ENCODE results near the gene SLIT1.

The SLIT1 gene

DNA sequence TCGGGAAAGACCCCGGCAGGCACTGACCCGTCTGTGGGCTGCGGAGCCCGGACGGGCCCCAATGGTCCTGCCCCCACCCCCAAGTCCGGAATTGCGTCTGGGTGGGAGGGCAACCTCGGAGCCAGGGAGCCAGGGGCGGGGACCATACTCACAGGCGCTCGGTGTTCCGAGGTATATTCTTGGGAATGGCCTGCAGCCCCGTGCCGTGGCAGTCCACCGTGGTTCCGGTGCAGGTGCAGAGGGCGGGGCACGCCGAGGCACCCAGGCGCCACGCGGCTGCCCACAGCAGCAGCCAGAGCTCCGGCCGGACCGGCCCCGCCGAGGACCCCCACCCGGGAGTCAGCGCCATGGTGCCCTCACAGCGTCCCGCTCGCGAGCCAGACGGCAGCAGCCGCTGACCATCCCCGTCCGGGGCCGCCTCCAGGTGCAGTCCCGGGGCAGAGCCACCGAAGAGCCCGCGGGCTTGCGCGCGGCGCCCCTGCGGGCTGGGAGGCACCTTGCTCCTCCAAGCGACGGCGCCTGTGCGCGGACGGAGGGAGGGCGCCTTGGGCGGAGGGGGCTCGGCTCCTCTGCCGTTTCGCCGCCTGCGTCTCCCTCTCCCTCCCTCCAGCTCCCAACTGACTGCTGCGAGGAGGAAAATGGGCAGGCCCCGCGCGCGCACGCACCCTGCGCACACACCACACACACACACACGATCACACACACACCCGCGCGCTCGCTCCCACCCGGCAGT lies at the start of gene SLIT1:
Gene SLIT1, minus strand, starts transcription at position 634 of the 733 bp plus-strand sequence. Its CDS starts 285 bp downstream, at position 349.
- DNase-seq: no peak

GRCh38 chr10:97235353-97235752 lies 49.6 kb upstream of the SLIT1 start:
- no peak for DNase-seq

DNA sequence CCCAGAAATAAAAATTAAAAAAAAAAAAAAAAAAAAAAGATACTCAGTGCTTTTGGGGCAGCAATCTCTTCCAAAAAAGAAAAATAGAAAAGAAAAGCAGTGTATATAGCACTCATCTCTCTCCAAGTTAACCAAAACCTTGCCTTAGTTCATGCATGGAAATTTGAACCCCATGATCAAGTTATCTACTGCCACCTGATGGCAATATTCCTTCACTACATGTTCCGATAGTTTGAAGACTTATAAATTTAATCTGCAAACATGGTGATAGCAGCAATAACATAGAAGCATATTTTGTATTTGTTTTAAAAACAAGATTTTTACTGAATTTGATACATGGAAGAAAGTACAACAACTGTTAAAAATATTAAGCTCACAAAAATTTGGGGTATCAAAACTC lies 48.6 kb upstream of the SLIT1 start:
- DNase-seq: no peak

DNA sequence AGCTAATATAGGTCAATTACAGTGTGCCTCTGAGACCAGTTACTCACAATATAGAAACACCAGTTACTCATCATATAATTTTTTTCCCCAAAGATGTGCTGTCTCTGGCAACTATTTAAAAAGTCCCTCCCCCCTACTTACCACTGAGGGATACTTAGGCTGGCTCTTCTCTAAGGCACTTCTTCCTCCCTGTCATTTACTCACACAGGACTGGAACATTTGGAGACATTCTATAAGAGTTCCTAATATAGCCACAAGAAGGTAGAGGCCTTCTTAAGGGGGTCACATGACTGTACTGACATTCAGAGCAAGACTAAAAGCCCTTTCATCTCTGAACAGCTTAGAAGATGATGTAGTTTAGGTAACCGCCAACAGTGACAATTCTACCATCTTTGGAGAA lies 44.4 kb upstream of the SLIT1 start:
- no peak for DNase-seq

DNA sequence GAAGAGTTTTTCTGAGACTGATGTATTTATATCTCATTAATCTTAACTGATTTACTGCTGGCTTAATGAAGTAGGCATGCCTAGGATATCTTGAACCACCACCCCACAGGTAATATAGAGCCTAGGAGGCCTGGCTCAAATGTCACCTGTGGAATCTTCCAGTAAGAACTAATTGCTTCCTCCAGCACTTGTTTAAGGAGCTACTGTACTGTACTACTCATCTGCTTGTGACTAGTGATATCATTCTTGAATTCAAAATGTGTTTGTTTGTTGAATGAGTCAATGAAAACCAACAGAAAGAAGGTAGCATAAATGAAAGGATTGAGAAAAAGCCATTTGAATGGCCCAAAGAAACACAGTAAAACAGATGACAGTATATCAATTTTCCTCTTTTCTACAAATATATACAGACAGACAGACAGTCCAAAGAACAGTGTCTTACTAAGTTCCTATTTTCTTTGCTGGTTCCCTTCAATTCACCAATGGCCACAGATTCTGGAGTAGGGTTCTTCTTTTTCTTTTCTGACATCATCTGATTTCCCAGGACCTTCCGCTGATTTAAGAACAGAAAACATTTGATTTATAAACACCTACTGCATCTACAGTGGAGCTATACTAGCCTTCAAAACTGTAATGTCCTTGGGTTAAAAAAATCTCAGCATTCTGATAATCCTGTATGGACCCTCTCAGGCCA lies 43.7 kb upstream of the SLIT1 start:
- no peak for DNase-seq

GRCh38 chr10:97228775-97229157 lies 43.0 kb upstream of the SLIT1 start:
- no peak for DNase-seq

GRCh38 chr10:97228130-97228774 lies 42.5 kb upstream of the SLIT1 start:
- peak in 1 of 14 donors; percentile 22 for DNase-seq

GRCh38 chr10:97226398-97226797 lies 40.6 kb upstream of the SLIT1 start:
- no peak for DNase-seq

GRCh38 chr10:97224483-97225435 lies 39.0 kb upstream of the SLIT1 start:
- DNase-seq: no peak

DNA sequence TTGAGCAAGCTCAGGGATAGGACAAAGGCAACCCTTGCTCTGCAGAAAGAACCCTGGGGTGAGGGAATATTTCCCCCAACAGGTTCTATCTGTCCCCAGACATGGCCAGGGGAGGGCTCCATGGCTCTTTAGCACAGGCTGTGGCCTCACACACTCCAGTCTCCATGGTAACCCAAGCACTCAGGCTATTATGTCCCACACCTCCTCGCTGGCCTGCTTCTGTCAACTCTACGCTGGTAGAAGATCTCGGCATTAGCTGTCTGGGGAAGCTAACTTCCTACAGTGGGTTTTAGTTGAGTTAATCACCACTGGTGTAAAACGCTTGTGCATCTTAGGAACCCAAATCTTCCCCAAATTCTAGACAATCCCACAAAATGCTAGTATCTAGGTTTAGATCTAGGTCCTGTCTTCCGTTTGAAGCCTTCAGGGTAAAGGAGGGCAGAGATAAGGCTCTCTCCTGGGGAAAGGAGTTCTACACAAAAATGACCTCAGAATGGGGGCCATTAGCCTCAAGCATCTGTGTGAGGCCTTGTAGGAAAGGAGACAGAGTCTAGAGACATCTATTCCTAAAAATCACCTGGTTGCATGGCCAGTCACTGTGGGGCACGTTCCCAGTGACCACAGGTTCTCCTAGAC lies 36.7 kb upstream of the SLIT1 start:
- DNase-seq: peak in 1 of 14 donors; percentile 10

DNA sequence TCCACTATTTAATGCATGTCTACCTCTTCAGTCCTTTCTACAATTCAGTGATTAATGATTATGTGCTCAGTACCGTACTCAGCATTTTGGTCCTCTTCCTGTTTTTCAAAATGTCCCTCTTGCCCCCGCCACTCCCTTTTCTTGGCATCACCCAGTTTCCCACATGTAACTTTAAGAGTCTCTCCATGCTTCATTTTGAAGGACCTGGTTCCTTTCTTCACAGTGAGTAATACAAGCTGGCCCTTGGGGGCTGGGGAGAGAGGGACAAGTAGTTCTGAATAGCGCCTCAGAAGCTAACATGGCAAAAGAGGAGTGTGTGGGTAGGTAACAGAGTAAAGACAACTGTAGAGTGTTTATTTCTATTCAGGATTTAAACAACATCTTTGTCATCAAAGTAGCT lies 34.6 kb upstream of the SLIT1 start:
- no peak for DNase-seq

DNA sequence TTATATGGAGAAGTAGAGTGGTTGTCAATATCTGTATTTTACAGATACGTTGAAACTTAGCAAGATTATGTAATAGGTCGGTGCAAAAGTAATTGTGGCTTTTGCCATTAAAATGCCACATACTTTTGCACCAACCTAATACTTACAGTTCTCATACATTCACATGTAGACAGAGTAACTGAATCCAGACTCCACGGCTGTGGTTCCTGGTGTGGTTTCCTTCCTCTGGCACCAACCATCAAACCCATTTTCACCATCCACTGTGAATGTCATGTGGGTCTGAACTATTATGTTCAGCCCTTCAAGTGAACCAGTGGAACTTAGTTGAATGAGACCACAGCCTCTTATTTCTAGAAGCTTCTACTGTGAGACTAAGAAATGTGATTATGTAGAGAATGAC lies 31.5 kb upstream of the SLIT1 start:
- DNase-seq: no peak

DNA sequence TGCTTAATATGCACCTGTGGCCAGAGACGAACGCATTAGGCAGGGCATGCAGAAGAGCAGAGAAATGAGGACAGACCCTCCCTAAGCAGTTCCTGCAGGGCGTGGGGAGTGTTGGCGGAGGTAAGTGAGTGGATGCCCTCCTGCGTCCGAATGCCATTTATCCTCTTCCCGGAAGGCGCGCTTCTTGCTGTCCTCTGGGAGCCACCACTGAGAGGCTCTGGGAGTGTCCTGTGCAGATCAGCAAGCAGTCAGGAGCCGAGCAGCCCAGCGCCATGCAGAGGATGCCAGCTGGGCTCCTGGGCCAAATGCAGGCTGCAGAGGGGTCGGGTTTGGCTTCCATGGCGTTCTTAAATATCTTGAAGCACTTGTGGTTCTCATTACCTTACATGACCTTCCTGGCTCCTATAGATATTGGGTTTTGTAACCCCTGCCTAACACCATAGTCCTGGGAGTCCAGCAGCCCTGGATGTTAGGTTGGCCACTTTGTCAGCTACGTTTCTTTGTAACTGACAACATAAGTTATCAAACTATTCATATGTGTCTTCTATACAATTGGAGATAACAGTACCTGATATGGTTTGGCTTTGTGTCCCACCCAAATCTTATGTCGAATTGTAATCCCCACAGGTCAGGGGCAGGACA lies 30.0 kb upstream of the SLIT1 start:
- DNase-seq: no peak

DNA sequence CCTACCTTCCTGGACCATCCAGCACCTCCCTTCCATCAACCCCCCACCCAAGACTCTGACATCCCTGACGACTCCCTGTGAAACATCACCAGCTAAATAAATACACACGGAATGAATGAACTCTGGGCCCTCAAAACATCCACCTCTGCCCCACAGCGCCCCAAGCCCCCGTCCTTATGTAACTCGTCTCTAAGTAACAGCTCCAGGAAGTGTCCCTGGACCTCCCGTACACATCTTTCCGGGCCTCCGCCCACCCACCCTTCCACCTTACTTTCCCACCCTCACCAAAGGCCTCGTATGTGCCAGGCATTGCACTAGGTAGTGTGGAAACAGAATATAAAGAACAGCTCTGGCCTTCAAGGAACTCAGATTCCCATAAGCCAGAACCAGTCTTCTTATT lies 27.7 kb upstream of the SLIT1 start:
- no peak for DNase-seq

DNA sequence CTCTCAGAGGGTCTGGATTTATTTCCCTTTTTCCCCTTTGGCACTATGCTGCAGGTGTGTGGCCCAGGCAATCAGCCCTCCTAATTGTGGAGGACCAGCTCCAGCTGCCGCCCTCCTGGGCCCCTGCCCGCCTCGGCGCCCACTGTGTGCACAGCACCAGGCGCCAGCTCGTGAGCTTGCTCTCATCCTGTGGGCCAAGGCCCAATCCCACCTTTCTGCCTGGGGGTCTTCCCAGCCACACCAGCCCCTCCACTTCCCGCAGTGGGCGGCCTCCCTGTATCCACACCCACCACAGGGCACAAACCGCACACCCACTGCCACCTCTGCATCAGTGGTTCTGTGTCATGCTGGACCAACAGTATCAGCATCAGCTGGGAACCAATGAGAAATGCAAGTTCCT lies 25.5 kb upstream of the SLIT1 start:
- DNase-seq: no peak

- peak in 11 of 14 donors; percentile 12 to 61 (median 32) for DNase-seq
Observed at GRCh38 chr10:97210543-97210960, 24.8 kb upstream of the SLIT1 start.

DNA sequence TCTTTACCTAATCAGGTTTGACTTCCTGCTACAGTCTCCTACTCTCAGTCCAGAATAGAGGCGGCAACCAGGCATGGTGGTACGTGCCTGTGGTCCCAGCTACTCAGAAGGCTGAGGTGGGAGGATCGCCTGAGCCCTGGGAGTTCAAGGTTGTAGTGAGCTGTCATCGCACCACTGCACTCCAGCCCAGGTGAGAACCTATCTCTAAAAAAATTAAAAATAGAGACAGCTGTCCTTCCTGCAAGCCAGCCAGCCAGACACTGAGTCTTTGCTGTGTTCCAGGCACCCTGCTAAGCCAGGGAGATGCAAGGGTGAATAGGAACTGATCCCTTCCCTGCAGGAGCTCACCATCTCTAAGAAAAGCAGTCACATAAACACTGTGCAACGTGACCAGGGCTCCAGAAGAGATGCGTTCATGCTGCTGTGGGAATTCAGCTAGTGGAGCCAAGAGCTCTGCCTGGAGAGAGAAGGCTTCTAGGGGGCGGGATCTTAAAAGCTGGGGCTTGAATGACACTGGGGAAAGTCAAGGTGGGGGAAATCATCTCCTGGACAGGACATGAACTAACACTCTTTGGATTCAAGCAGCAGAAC lies 22.1 kb upstream of the SLIT1 start:
- DNase-seq: no peak

DNA sequence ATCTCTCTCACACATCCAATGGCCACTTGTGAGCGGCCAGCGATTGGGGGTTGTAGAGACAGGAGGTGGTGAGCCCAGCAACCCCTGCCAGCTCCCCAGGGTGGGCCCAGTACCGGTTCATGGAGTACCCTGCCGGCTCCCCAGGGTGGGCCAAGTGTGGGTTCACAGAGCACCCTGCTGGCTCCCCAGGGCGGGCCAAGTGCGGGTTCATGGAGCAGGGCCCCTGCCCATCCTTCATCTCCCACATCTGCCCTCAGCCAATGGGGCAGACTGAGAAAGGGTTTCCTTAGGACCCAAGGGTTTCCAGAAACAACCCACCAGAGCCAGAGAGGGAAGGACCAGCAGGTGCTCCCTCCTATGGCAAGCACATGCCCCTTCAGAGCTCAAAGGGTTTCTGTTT lies 21.4 kb upstream of the SLIT1 start:
- no peak for DNase-seq

GRCh38 chr10:97204826-97205679 lies 19.3 kb upstream of the SLIT1 start:
- no peak for DNase-seq

GRCh38 chr10:97203220-97203619 lies 17.5 kb upstream of the SLIT1 start:
- DNase-seq: no peak

All from C1 segment of cervical spinal cord (tissue), 14 donors.